Body of pancreas (tissue), 4 donors: ENCODE measurements around the gene EPB41L3. TPM values are rescaled to one million over a fixed set of nuclear protein-coding genes. Genes with fewer than 3 reads are reported as not detected.

Source experiments
- ATAC-seq: fragments of 150-250 bp; one replicate; pipeline ENCODE4 v1.9.1; 2016
- DNase-seq, 4 donors: peaks; one replicate each; pipeline ENCODE4 v3.0.0-alpha.2; 2019
- H3K27ac ChIP-seq, 4 donors: fragments of 200-600 bp; sonication (generic); 1 replicate in 3 of 4; 2 replicates in 1 of 4; pipeline versions ENCODE4 v1.5.1 to v1.6.1; 2016 to 2019; ENCODE audit warnings: mild to moderate bottlenecking in 1 of 4, mixed read lengths in 1 of 4, moderate library complexity in 1 of 4
- H3K27me3 ChIP-seq, 2 donors: fragments of 200-600 bp; sonication (generic); one replicate each; pipeline ENCODE4 v1.6.0; 2016; ENCODE audit warnings: mild to moderate bottlenecking in 1 of 2
- H3K36me3 ChIP-seq, 2 donors: fragments of 200-600 bp; sonication (generic); replicated peaks in 1 of 2; 2 replicates each; pipeline ENCODE4 v1.5.1; 2016; ENCODE audit warnings: low read depth in 2 of 2; ENCODE audit not compliant: insufficient read depth in 1 of 2
- H3K4me1 ChIP-seq: fragments of 200-600 bp; sonication (generic); one replicate; pipeline ENCODE4 v1.6.0; 2016
- H3K4me3 ChIP-seq, 2 donors: fragments of 200-600 bp; sonication (generic); 1 replicate in 1 of 2; 2 replicates in 1 of 2; pipeline ENCODE4 v1.5.1; 2016 to 2019
- H3K9me3 ChIP-seq, 3 donors: fragments of 200-600 bp; sonication (generic); 1 replicate in 2 of 3; 2 replicates in 1 of 3; pipeline ENCODE4 v1.5.1; 2016
- CTCF ChIP-seq, 7 experiments: fragments of 450-650 bp in 4 of 7; fragments of 200-600 bp in 3 of 7; sonication (generic) in 3 of 7; IDR thresholded peaks; one replicate each; pipeline ENCODE4 v1.5.1; 2016 to 2019; ENCODE audit warnings: antibody characterized with exemption in 7 of 7
- POLR2A ChIP-seq, 3 donors: fragments of 450-650 bp; IDR thresholded peaks; one replicate each; pipeline ENCODE4 v1.6.1; 2016; ENCODE audit warnings: antibody characterized with exemption in 3 of 3, mild to moderate bottlenecking in 2 of 3
- WGBS, 2 donors: methylation state at CpG; one replicate each; pipeline ENCODE4 v1.1.5; 2017; 5-methylcytosine and 5-hydroxymethylcytosine counted together
- intact Hi-C: fragments of 100-400 bp; cut with DNase I; formaldehyde crosslinking; loops from one replicate; pipeline ENCODE4 v1.15.1; 2023
- total RNA-seq, 2 donors: library from RNA; depleted of rRNA; stranded (reverse); fragments of >200 nt; gene quantifications; one replicate each; pipeline ENCODE4 v1.1.0, GENCODE V29; 2016

Gene EPB41L3
- total RNA-seq, 2 donors from 2014 or later, result 22.1 to 25.1 TPM

- H3K4me3 ChIP-seq, result no peak overlapping the region
- no peaks in the 10 kb centered on the region for H3K4me1 ChIP-seq
- ATAC-seq (no peak), DNase-seq (no peak)
- no peaks in the 10 kb centered on the region for H3K27me3 ChIP-seq
- H3K9me3 ChIP-seq, result no peaks in the 10 kb centered on the region
- H3K27ac ChIP-seq, result no peak overlapping the region
- intact Hi-C loops, result no loop called here
- 70 to 71% methylated on average over 3 of the region's 3 CpGs for WGBS, 2 donors
- H3K36me3 ChIP-seq, result no peaks in the 10 kb centered on the region
- TF ChIP-seq CTCF (IDR thresholded peaks at IDR 0.05), result no peak
- TF ChIP-seq POLR2A (IDR thresholded peaks at IDR 0.05), result no peak
Measured at GRCh38 chr18:5461041-5461440, 82.8 kb downstream of the EPB41L3 start.

- intact Hi-C loops, result no loop called here
Measured at GRCh38 chr18:5457462-5457957, 86.3 kb downstream of the EPB41L3 start.

DNA sequence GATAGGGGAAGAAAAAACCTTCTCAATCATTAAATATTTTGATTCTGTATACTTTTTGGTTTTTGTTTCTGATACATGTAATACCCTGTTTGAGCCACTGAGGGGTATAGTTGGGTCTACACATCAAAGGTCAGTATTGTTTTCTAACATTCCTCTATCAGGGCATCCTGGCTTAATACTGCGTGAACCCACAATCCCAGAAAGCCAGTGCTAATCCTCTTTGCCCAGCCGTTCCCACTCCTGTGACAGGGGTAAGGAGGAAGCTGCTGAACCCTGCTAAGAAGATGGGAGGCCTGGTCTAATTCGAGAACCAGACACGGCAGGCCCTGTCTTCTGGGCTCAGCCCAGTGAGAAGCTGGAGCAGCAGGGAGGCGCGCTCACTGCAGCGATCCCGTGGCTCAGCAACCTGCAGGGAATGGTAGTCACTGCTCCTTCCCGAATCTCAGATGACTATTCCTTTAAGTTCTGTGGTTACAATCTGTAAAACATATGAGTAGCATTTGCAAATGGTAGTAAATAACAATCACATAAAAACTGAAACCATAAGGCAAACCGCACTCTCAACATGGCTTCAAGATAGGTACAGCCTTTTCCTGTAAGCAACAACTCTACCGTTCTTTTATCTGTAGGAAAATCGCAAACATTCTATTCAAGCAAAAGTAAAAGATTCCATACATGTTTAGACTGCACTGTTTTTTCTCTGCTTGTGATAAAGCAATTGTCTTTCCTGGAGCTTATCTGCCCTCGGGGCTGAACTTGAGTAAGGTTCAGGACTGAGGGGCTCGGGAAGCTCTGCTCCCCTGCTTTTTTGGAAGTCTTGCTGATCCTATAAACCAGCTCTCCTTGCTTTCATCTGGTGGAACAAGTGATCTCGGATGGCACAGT is 87.0 kb downstream of the EPB41L3 start:
- Histone ChIP-seq H3K27ac (no peak overlapping the region), H3K27me3 (no peaks in the 10 kb centered on the region), H3K9me3 (no peaks in the 10 kb centered on the region), H3K36me3 (no peaks in the 10 kb centered on the region), H3K4me3 (no peak overlapping the region), H3K4me1 (no peaks in the 10 kb centered on the region)
- ATAC-seq (peak; percentile 52), DNase-seq (no peak)
- TF ChIP-seq CTCF (IDR thresholded peaks at IDR 0.05) (peak in 2 of 7 experiments; percentile 27), POLR2A (IDR thresholded peaks at IDR 0.05) (no peak)
- 45 to 55% methylated on average over 15 of the region's 15 CpGs for WGBS, 2 donors
- intact Hi-C loops, result no loop called here

More at GRCh38 chr18:5457462-5457957, 86.3 kb downstream of the EPB41L3 start:
- no peak overlapping the region for H3K4me3 ChIP-seq
- ATAC-seq (no peak), DNase-seq (no peak)
- H3K36me3 ChIP-seq, result no peaks in the 10 kb centered on the region
- H3K27ac ChIP-seq, result no peak overlapping the region
- 61 to 79% methylated on average over 7 of the region's 7 CpGs for WGBS, 2 donors
- H3K9me3 ChIP-seq, result no peaks in the 10 kb centered on the region
- H3K4me1 ChIP-seq, result no peaks in the 10 kb centered on the region
- H3K27me3 ChIP-seq, result no peaks in the 10 kb centered on the region
- TF ChIP-seq POLR2A (IDR thresholded peaks at IDR 0.05) (no peak), CTCF (IDR thresholded peaks at IDR 0.05) (no peak)

DNA sequence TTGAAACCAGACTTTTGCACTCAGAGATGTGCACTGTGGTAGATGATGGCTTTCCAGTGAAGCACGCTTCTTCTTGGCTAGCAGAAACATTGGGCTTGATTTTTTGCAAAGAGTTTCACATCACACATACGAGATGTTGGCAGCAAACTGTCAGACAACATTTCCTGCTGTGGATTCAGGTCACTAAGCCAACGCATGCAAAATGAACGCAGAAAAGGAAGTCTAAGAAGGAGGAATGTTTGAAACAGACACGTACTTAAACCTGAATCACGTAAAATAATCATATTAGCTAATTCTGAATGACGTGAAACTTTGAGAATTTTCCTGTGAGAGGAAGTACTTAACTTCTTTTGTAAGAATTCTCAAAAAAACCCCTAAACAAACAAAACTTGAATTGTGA is 88.1 kb downstream of the EPB41L3 start:
- Histone ChIP-seq H3K36me3 (no peaks in the 10 kb centered on the region), H3K27ac (no peak overlapping the region), H3K4me3 (no peak overlapping the region), H3K4me1 (no peaks in the 10 kb centered on the region), H3K27me3 (no peaks in the 10 kb centered on the region), H3K9me3 (no peaks in the 10 kb centered on the region)
- WGBS, 2 donors, result 56 to 80% methylated on average over 7 of the region's 7 CpGs
- TF ChIP-seq CTCF (IDR thresholded peaks at IDR 0.05) (no peak), POLR2A (IDR thresholded peaks at IDR 0.05) (no peak)
- no peak for DNase-seq
- intact Hi-C loops, result no loop called here
- ATAC-seq, result no peak
